ENCODE results near the gene SPATA46.

Gene SPATA46

DNA sequence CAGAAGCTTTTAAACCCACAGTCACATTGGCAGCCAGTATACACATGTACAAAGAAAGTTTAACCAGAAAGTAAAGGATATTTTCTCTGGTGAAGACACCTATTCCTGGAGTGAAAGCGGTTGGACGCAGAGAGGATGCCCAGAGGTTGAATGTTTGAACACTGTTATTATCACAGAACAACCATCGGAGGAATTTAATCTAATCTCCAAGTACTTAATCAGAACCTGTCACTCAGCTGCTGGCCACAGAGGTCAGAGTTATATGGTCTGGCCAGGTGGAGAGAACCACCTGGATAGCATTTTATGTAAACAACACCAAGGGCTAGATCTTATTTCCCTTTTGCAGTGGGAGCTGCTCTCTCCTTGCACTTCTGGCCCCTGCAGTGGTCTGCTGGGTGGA, 29.4 kb downstream of the SPATA46 start:
- POLR2A ChIA-PET, result no interaction called here
- CTCF ChIA-PET, result interaction anchor here (1.3 kb wide), 1 partner anchor 9 kb away, joined by 4 read pairs; no protein-coding TSS in a partner anchor
- no peak overlapping the region for H3K4me3 ChIP-seq (ENCODE audit: low read depth, low read length)
- no peak for DNase-seq (ENCODE audit: low read depth, low spot score)
- TF ChIP-seq, protein P1, sequence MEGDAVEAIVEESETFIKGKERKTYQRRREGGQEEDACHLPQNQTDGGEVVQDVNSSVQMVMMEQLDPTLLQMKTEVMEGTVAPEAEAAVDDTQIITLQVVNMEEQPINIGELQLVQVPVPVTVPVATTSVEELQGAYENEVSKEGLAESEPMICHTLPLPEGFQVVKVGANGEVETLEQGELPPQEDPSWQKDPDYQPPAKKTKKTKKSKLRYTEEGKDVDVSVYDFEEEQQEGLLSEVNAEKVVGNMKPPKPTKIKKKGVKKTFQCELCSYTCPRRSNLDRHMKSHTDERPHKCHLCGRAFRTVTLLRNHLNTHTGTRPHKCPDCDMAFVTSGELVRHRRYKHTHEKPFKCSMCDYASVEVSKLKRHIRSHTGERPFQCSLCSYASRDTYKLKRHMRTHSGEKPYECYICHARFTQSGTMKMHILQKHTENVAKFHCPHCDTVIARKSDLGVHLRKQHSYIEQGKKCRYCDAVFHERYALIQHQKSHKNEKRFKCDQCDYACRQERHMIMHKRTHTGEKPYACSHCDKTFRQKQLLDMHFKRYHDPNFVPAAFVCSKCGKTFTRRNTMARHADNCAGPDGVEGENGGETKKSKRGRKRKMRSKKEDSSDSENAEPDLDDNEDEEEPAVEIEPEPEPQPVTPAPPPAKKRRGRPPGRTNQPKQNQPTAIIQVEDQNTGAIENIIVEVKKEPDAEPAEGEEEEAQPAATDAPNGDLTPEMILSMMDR (IDR thresholded peaks at IDR 0.05; ENCODE audit: insufficient read depth, low read length, missing control alignments), result no peak

- TF ChIP-seq, protein P1 (IDR thresholded peaks at IDR 0.05; ENCODE audit: insufficient read depth, low read length, missing control alignments), result no peak
- ChIA-PET CTCF (no interaction called here), POLR2A (no interaction called here)
- H3K4me3 ChIP-seq (ENCODE audit: low read depth, low read length), result no peak overlapping the region
- DNase-seq (ENCODE audit: low read depth, low spot score), result no peak
Measured at GRCh38 chr1:162343470-162343869, 33.2 kb downstream of the SPATA46 start.

- POLR2A ChIA-PET, result no interaction called here
- CTCF ChIA-PET, result interaction anchor here (1.0 kb wide), 1 partner anchor 15 kb away, joined by 4 read pairs; no protein-coding TSS in a partner anchor
- no peak overlapping the region for H3K4me3 ChIP-seq (ENCODE audit: low read depth, low read length)
- TF ChIP-seq, protein P1 (IDR thresholded peaks at IDR 0.05; ENCODE audit: insufficient read depth, low read length, missing control alignments), result no peak
- DNase-seq (ENCODE audit: low read depth, low spot score), result no peak
Measured at GRCh38 chr1:162342452-162342983, 34.1 kb downstream of the SPATA46 start.

DNA sequence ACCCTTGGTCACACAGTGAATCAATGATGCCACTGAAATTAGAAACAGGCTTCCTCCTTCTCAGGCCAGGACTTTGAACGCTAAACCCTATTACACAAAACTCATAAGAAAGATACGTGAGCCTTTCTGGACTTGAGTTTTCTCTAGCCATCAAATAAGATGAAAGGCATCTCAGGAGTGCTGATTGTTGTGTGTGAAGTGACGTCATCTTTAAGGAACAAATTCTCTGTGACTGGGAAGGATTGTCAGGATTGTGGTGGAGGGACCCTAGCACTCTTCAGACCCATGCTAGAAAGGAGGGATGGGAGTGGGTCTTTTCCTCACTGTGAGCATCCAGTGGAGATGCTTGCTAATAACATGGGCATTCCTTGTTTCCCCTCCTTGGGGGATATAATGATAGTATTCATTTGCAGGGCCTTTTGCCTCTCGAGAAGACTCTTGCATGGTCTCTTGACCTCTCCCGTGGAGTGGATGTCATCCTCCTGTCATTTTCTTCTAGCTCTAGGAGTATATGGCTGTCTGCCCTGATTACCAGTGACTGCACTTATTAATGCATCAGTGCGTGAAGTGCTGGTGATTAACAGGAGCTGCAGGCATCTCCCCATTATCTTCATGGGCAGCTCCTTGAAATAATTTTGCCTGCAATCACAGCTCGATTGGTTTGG, 39.9 kb downstream of the SPATA46 start:
- H3K4me3 ChIP-seq (ENCODE audit: low read depth, low read length), result no peak overlapping the region
- ChIA-PET CTCF (no interaction called here), POLR2A (no interaction called here)
- DNase-seq (ENCODE audit: low read depth, low spot score), result no peak
- TF ChIP-seq, protein P1 (IDR thresholded peaks at IDR 0.05; ENCODE audit: insufficient read depth, low read length, missing control alignments), result no peak

GRCh38 chr1:162335126-162335525, 41.5 kb downstream of the SPATA46 start:
- POLR2A ChIA-PET, result no interaction called here
- TF ChIP-seq, protein P1 (IDR thresholded peaks at IDR 0.05; ENCODE audit: insufficient read depth, low read length, missing control alignments), result no peak
- CTCF ChIA-PET, result interaction anchor here (1.1 kb wide), 1 partner anchor 279 kb away, joined by 3 read pairs; no protein-coding TSS in a partner anchor
- no peak overlapping the region for H3K4me3 ChIP-seq (ENCODE audit: low read depth, low read length)
- no peak for DNase-seq (ENCODE audit: low read depth, low spot score)

GRCh38 chr1:162333991-162334390, 42.7 kb downstream of the SPATA46 start:
- ChIA-PET CTCF (interaction anchor here (1.1 kb wide), 1 partner anchor 278 kb away, joined by 3 read pairs; no protein-coding TSS in a partner anchor), POLR2A (no interaction called here)
- DNase-seq (ENCODE audit: low read depth, low spot score), result no peak
- no peak overlapping the region for H3K4me3 ChIP-seq (ENCODE audit: low read depth, low read length)
- TF ChIP-seq, protein P1 (IDR thresholded peaks at IDR 0.05; ENCODE audit: insufficient read depth, low read length, missing control alignments), result no peak
